HG03097 (cell line): ENCODE results near the gene MARVELD1.

Source experiments
- ATAC-seq: cut with Tn5 transposase; IDR thresholded peaks from one replicate; pipeline ENCODE4 v1.9.1; 2021; ENCODE audit not compliant: unreplicated experiment, low FRiP score

MARVELD1 gene

GRCh38 chr10:97719602-97720001, 6.1 kb downstream of the MARVELD1 start:
- no peak for ATAC-seq

- ATAC-seq, result no peak
Observed at GRCh38 chr10:97721871-97722780, 8.6 kb downstream of the MARVELD1 start.

- no peak for ATAC-seq
Observed at GRCh38 chr10:97723001-97723400, 9.5 kb downstream of the MARVELD1 start.

GRCh38 chr10:97724341-97724941, 10.9 kb downstream of the MARVELD1 start:
- ATAC-seq, result no peak

GRCh38 chr10:97726636-97727178, 13.2 kb downstream of the MARVELD1 start:
- ATAC-seq, result no peak

GRCh38 chr10:97729014-97729413, 15.5 kb downstream of the MARVELD1 start:
- no peak for ATAC-seq

GRCh38 chr10:97731346-97732051, 18.0 kb downstream of the MARVELD1 start:
- no peak for ATAC-seq

- no peak for ATAC-seq
Observed at GRCh38 chr10:97732052-97732359, 18.5 kb downstream of the MARVELD1 start.

- no peak for ATAC-seq
Observed at GRCh38 chr10:97733256-97733655, 19.7 kb downstream of the MARVELD1 start.

GRCh38 chr10:97734021-97734420, 20.5 kb downstream of the MARVELD1 start:
- ATAC-seq, result no peak

GRCh38 chr10:97736403-97736901, 22.9 kb downstream of the MARVELD1 start:
- peak; percentile 17 for ATAC-seq

GRCh38 chr10:97736902-97737769, 23.6 kb downstream of the MARVELD1 start, which contains the start of gene ZFYVE27:
ZFYVE27 (plus strand) TSS chr10:97737128; CDS start chr10:97738478, 1,350 bp downstream.
- peak; percentile 81 for ATAC-seq

- no peak for ATAC-seq
Observed at GRCh38 chr10:97737770-97738265, 24.3 kb downstream of the MARVELD1 start.

- ATAC-seq, result no peak
Observed at GRCh38 chr10:97738616-97739015, 25.1 kb downstream of the MARVELD1 start.

GRCh38 chr10:97740613-97741012, 27.1 kb downstream of the MARVELD1 start:
- no peak for ATAC-seq

- ATAC-seq, result no peak
Observed at GRCh38 chr10:97743169-97743943, 29.8 kb downstream of the MARVELD1 start.

GRCh38 chr10:97744405-97745035, 31.0 kb downstream of the MARVELD1 start:
- ATAC-seq, result no peak

GRCh38 chr10:97747573-97747972, 34.0 kb downstream of the MARVELD1 start:
- ATAC-seq, result no peak

GRCh38 chr10:97748116-97748515, 34.6 kb downstream of the MARVELD1 start:
- ATAC-seq, result no peak
